HepG2 (cell line): ENCODE results near the gene PANX1. TPM values are rescaled to one million over a fixed set of nuclear protein-coding genes. Genes with fewer than 3 reads are reported as not detected.

Experiments
- ATAC-seq: fragments of 200-7000 bp; cut with Tn5 transposase; 3 replicates; pipeline ENCODE4 v1.9.1; 2020; ENCODE audit warnings: mild to moderate bottlenecking, moderate library complexity
- BruUV-seq: library from RNA; stranded (reverse); fragments of 400-500 nt; replicated peaks from 2 replicates; lab custom pipeline; 2021; lab: Mats Ljungman, UMichigan
- CTCF ChIA-PET: fragments of 300-600 bp; formaldehyde crosslinking; extraction: SDS; loops from one replicate; lab custom pipeline; 2021; ENCODE audit warnings: low total read pairs, inconsistent platforms, low intra/inter-chr PET ratio; lab: Yijun Ruan, JAX
- POLR2A ChIA-PET: fragments of 350-600 bp; sonication (Branson Sonifier 250); formaldehyde crosslinking; loops from one replicate; lab custom pipeline; 2020; ENCODE audit warnings: antibody characterized with exemption, inconsistent platforms; lab: Yijun Ruan, JAX
- DNase-seq: peaks from one replicate; pipeline ENCODE4 v3.0.0-alpha.2; 2015; ENCODE audit warnings: low spot score
- FAIRE-seq: peaks from 3 replicates; lab custom pipeline; 2011; peaks lifted over from hg19 to GRCh38; lab: Jason Lieb, UNC
- H2AFZ ChIP-seq: one replicate; pipeline ENCODE4 v1.6.1; 2011; ENCODE audit warnings: low read length, inconsistent platforms
- H3K27ac ChIP-seq: fragments of 300-600 bp; 3 replicates; pipeline ENCODE4 v1.8.0; 2011; ENCODE audit warnings: mixed run types, mild to moderate bottlenecking, mixed read lengths, low read length, inconsistent platforms; ENCODE audit not compliant: insufficient read depth; ENCODE audit errors: extremely low read length
- H3K27me3 ChIP-seq, 2 experiments: fragments of 200-600 bp in 1 of 2; 2 replicates in 1 of 2; 3 replicates in 1 of 2; pipeline versions ENCODE4 v1.6.0 to v1.8.0; 2011; ENCODE audit warnings: low read length in 2 of 2, mild to moderate bottlenecking in 2 of 2, moderate library complexity in 2 of 2, inconsistent platforms in 1 of 2; ENCODE audit not compliant: insufficient read depth in 2 of 2, control insufficient read depth in 1 of 2
- H3K36me3 ChIP-seq, 2 experiments: fragments of 200-600 bp in 1 of 2; replicated peaks in 1 of 2; 2 replicates in 1 of 2; 3 replicates in 1 of 2; pipeline versions ENCODE4 v1.5.1 to v1.8.0; 2011; ENCODE audit warnings: low read length in 2 of 2, inconsistent platforms in 1 of 2; ENCODE audit not compliant: insufficient read depth in 2 of 2, control insufficient read depth in 1 of 2
- H3K4me1 ChIP-seq: 2 replicates; pipeline ENCODE4 v1.5.1; 2012; ENCODE audit warnings: low read length, inconsistent platforms; ENCODE audit not compliant: insufficient read depth
- H3K4me2 ChIP-seq: 2 replicates; pipeline ENCODE4 v1.6.0; 2011; ENCODE audit warnings: low read depth, low read length, inconsistent platforms
- H3K4me3 ChIP-seq, 3 experiments: fragments of 200-600 bp in 1 of 3; sonication (generic), shearing (Covaris generic) in 1 of 3; replicated peaks in 1 of 3; 2 replicates each; pipeline ENCODE4 v1.5.1; 2011 to 2016; ENCODE audit warnings: low read length in 3 of 3, inconsistent platforms in 2 of 3, low read depth in 2 of 3, mild to moderate bottlenecking in 2 of 3, control low read depth in 1 of 3, mixed read lengths in 1 of 3; ENCODE audit not compliant: insufficient read depth in 1 of 3
- H3K79me2 ChIP-seq: one replicate; pipeline ENCODE4 v1.6.1; 2011; ENCODE audit warnings: low read length, inconsistent platforms; ENCODE audit not compliant: insufficient read depth
- H3K9ac ChIP-seq: 2 replicates; pipeline ENCODE4 v1.6.0; 2011; ENCODE audit warnings: mild to moderate bottlenecking, low read depth, low read length, inconsistent platforms; ENCODE audit not compliant: insufficient read depth
- H3K9me3 ChIP-seq: 2 replicates; pipeline ENCODE4 v1.5.1; 2012; ENCODE audit warnings: mild to moderate bottlenecking, low read length
- H4K20me1 ChIP-seq: 2 replicates; pipeline ENCODE4 v1.6.0; 2011; ENCODE audit warnings: inconsistent platforms, mild to moderate bottlenecking, low read length, moderate library complexity; ENCODE audit not compliant: insufficient read depth
- HMGA1 ChIP-seq: sonication (generic); formaldehyde crosslinking; conservative IDR thresholded peaks from 2 replicates; pipeline ENCODE4 v1.4.0; 2020; ENCODE audit warnings: missing genetic modification reagents
- JUND ChIP-seq: sonication (generic); formaldehyde crosslinking; IDR thresholded peaks from 2 replicates; pipeline ENCODE4 v1.8.0; 2022; ENCODE audit warnings: mild to moderate bottlenecking, missing genetic modification reagents
- MXD4 ChIP-seq: IDR thresholded peaks from 2 replicates; pipeline ENCODE4 v1.6.1; 2016; ENCODE audit warnings: mild to moderate bottlenecking, missing biosample characterization, missing genetic modification reagents
- MZF1 ChIP-seq: sonication (generic); formaldehyde crosslinking; IDR thresholded peaks from 2 replicates; pipeline ENCODE4 v1.8.1; 2023; ENCODE audit warnings: mild to moderate bottlenecking, missing genetic modification reagents, borderline replicate concordance
- NKX3-1 ChIP-seq: sonication (generic); formaldehyde crosslinking; IDR thresholded peaks from 2 replicates; pipeline ENCODE4 v1.5.0; 2020; ENCODE audit warnings: missing genetic modification reagents
- NPAS2 ChIP-seq: sonication (generic); formaldehyde crosslinking; IDR thresholded peaks from 2 replicates; pipeline ENCODE4 v1.8.0; 2022; ENCODE audit warnings: mild to moderate bottlenecking, missing genetic modification reagents, borderline replicate concordance
- NR2C2 ChIP-seq: sonication (generic); formaldehyde crosslinking; IDR thresholded peaks from 2 replicates; pipeline ENCODE4 v1.4.0; 2020; ENCODE audit warnings: missing genetic modification reagents, mild to moderate bottlenecking, moderate library complexity, borderline replicate concordance
- PLRG1 ChIP-seq: fragments of 450-650 bp; conservative IDR thresholded peaks from 2 replicates; pipeline ENCODE4 v1.6.1; 2016
- SKI ChIP-seq: fragments of 450-650 bp; IDR thresholded peaks from one replicate; pipeline ENCODE4 v1.6.1; 2018; ENCODE audit warnings: mild to moderate bottlenecking; ENCODE audit not compliant: partially characterized antibody
- TBP ChIP-seq: sonication (generic); formaldehyde crosslinking; IDR thresholded peaks from 2 replicates; pipeline ENCODE4 v1.5.0; 2020; ENCODE audit warnings: missing genetic modification reagents
- TBX2 ChIP-seq: sonication (generic); formaldehyde crosslinking; IDR thresholded peaks from 2 replicates; pipeline ENCODE4 v1.5.0; 2020; ENCODE audit warnings: missing genetic modification reagents, mild to moderate bottlenecking, borderline replicate concordance
- ZNF3 ChIP-seq: IDR thresholded peaks from 2 replicates; pipeline ENCODE4 v1.7.0; 2017; ENCODE audit warnings: inconsistent platforms
- ZNF337 ChIP-seq: sonication (generic); formaldehyde crosslinking; IDR thresholded peaks from 2 replicates; pipeline ENCODE4 v1.5.1; 2020; ENCODE audit warnings: missing genetic modification reagents, low read depth, mild to moderate bottlenecking, borderline replicate concordance
- WGBS: methylation state at CpG from one replicate; pipeline ENCODE4 v1.1.6; 2017; ENCODE audit warnings: low lambda C conversion rate; 5-methylcytosine and 5-hydroxymethylcytosine counted together
- in situ Hi-C: cut with HindIII; loops from 2 replicates; pipeline ENCODE4 v1.10.0; 2017; ENCODE audit warnings: low pct_unique_long_range_greater_than_20kb; ENCODE audit not compliant: extremely low pct_ligation_motif_present
- intact Hi-C: fragments of 100-400 bp; cut with micrococcal nuclease; formaldehyde crosslinking; loops from one replicate; pipeline ENCODE4 v1.10.0; 2022; ENCODE audit not compliant: unreplicated experiment
- polyA plus RNA-seq, 8 experiments: library from polyadenylated mRNA; depleted of rRNA in 3 of 8; stranded (reverse) in 7 of 8; unstranded in 1 of 8; fragments of >200 nt; fragmentation: Illumina TruSeq in 4 of 8; extraction: Trizol in 4 of 8; gene quantifications; 2 replicates each; pipeline versions ENCODE4 v1.2.1 to v1.2.3, GENCODE V29; 2011 to 2016; ENCODE audit warnings: low read depth in 4 of 8, missing spikeins in 1 of 8, mixed read lengths in 1 of 8; ENCODE audit not compliant: insufficient read depth in 1 of 8
- total RNA-seq, 5 experiments: library from RNA; depleted of rRNA; stranded (reverse); fragments of >200 nt; fragmentation: Illumina TruSeq; extraction: Trizol; gene quantifications; 2 replicates each; pipeline ENCODE4 v1.2.3, GENCODE V29; 2016; ENCODE audit warnings: low read depth in 1 of 5
- TF ChIP-seq, protein P1 (sequence below): sonication (generic); formaldehyde crosslinking; IDR thresholded peaks from one replicate; pipeline ENCODE4 v1.5.1; 2020; ENCODE audit warnings: mild to moderate bottlenecking, missing genetic modification reagents; ENCODE audit errors: not compliant biosample characterization
- TF ChIP-seq, protein P2 (sequence below): sonication (generic); formaldehyde crosslinking; IDR thresholded peaks from 2 replicates; pipeline ENCODE4 v1.4.0; 2020; ENCODE audit warnings: mild to moderate bottlenecking, missing genetic modification reagents
- TF ChIP-seq, protein P3 (sequence below): sonication (generic); formaldehyde crosslinking; IDR thresholded peaks from 2 replicates; pipeline ENCODE4 v1.5.0; 2020; ENCODE audit warnings: missing genetic modification reagents

PANX1 gene
- total and polyA plus RNA-seq, 2 of the 13 experiments (the other 11 are each of a cell fraction or from before 2014, with no cell fraction given), result 8.3 to 24.8 TPM

DNA sequence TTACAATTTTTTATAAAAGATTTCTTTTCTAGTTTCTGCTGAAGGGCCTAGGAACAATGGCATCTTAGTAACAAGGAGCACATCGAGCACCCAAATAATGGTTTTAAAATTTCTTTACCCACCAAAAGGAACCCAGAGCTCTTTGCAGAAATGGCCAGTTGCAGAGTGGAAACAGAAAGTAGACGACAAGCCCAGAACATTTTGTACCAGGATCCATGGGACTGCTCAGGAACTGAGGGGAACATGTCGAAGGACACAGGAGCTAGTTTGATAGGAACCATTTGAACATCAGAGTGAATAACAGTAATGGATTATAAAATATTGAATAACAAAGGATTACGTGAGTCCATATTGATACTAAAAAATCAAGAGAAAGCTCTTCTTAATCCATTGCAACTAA lies 17.3 kb downstream of the PANX1 start (continued):
- TF ChIP-seq, protein P1, sequence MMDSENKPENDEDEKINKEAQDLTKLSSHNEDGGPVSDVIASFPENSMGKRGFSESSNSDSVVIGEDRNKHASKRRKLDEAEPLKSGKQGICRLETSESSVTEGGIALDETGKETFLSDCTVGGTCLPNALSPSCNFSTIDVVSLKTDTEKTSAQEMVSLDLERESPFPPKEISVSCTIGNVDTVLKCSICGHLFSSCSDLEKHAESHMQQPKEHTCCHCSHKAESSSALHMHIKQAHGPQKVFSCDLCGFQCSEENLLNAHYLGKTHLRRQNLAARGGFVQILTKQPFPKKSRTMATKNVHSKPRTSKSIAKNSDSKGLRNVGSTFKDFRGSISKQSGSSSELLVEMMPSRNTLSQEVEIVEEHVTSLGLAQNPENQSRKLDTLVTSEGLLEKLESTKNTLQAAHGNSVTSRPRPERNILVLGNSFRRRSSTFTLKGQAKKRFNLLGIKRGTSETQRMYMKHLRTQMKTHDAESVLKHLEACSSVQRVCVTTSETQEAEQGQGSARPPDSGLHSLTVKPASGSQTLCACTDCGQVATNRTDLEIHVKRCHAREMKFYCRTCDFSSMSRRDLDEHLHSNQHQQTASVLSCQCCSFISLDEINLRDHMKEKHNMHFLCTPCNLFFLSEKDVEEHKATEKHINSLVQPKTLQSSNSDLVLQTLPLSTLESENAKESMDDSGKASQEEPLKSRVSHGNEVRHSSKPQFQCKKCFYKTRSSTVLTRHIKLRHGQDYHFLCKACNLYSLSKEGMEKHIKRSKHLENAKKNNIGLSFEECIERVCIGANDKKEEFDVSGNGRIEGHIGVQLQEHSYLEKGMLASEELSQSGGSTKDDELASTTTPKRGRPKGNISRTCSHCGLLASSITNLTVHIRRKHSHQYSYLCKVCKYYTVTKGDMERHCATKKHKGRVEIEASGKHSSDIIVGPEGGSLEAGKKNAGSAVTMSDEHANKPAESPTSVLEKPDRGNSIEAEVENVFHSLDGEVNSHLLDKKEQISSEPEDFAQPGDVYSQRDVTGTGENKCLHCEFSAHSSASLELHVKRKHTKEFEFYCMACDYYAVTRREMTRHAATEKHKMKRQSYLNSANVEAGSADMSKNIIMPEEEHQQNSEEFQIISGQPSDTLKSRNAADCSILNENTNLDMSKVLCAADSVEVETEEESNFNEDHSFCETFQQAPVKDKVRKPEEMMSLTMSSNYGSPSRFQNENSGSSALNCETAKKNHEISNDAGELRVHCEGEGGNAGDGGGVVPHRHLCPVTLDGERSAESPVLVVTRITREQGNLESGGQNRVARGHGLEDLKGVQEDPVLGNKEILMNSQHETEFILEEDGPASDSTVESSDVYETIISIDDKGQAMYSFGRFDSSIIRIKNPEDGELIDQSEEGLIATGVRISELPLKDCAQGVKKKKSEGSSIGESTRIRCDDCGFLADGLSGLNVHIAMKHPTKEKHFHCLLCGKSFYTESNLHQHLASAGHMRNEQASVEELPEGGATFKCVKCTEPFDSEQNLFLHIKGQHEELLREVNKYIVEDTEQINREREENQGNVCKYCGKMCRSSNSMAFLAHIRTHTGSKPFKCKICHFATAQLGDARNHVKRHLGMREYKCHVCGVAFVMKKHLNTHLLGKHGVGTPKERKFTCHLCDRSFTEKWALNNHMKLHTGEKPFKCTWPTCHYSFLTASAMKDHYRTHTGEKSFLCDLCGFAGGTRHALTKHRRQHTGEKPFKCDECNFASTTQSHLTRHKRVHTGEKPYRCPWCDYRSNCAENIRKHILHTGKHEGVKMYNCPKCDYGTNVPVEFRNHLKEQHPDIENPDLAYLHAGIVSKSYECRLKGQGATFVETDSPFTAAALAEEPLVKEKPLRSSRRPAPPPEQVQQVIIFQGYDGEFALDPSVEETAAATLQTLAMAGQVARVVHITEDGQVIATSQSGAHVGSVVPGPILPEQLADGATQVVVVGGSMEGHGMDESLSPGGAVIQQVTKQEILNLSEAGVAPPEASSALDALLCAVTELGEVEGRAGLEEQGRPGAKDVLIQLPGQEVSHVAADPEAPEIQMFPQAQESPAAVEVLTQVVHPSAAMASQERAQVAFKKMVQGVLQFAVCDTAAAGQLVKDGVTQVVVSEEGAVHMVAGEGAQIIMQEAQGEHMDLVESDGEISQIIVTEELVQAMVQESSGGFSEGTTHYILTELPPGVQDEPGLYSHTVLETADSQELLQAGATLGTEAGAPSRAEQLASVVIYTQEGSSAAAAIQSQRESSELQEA (CRISPR knock-in tag), result no peak
- TF ChIP-seq PLRG1, result no peak
- TF ChIP-seq NPAS2, result no peak
- no peak for TF ChIP-seq MXD4 (CRISPR knock-in tag)
- TF ChIP-seq, all 625 proteins: peak for 0

DNA sequence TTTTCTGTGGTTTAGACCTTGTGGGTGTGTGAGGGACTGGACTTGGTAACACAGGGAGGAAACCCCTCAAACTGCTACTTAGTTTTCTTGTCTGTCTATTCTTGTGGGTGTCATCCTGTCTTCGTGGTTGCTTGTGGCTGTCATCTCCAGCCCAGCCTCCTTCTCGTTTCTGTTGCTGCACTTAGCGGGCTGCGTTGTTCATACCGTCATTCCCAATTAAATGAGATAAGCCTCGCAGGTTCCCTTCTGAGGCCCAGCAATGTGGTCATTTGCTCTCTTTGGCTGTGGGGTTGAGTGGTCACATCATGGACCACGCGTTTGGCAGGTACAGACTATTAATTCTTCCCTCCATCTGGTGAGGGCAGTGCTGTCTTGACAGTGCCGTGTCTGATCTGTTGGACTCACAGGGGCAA lies 18.8 kb downstream of the PANX1 start:
- no peaks in the 10 kb centered on the region for H3K9me3 ChIP-seq
- intact Hi-C loops, result no loop called here
- no peaks in the 10 kb centered on the region; a peak in 2 of 5 replicates for H3K36me3 ChIP-seq
- peaks cover 88% of the 10 kb centered on the region for H3K4me1 ChIP-seq
- H3K9ac ChIP-seq, result no peak overlapping the region
- peaks cover 60% of the 10 kb centered on the region for H3K79me2 ChIP-seq
- in situ Hi-C loops, result no loop called here
- no peaks in the 10 kb centered on the region for H3K27me3 ChIP-seq
- H3K27ac ChIP-seq, result no peak overlapping the region
- no TSS peak for BruUV-seq
- H3K4me3 ChIP-seq, result no peak overlapping the region
- ChIA-PET POLR2A (no interaction called here), CTCF (no interaction called here)
- FAIRE-seq, result no peak
- DNase-seq, result no peak
- H3K4me2 ChIP-seq, result no peak overlapping the region
- 91% methylated on average over 8 of the region's 9 CpGs for WGBS
- H2AFZ ChIP-seq, result no peak overlapping the region
- H4K20me1 ChIP-seq, result peaks cover 16% of the 10 kb centered on the region
- ATAC-seq, result no peak
- TF ChIP-seq, protein P2, sequence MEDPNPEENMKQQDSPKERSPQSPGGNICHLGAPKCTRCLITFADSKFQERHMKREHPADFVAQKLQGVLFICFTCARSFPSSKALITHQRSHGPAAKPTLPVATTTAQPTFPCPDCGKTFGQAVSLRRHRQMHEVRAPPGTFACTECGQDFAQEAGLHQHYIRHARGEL (CRISPR knock-in tag), result no peak
- TF ChIP-seq JUND (CRISPR knock-in tag) (no peak), TBP (no peak), NR2C2 (CRISPR knock-in tag) (no peak), SKI (no peak), TBX2 (CRISPR knock-in tag) (no peak), ZNF3 (CRISPR knock-in tag) (no peak), NKX3-1 (CRISPR knock-in tag) (no peak), ZNF337 (CRISPR knock-in tag) (no peak), HMGA1 (CRISPR knock-in tag) (no peak), MZF1 (CRISPR knock-in tag) (no peak)
- TF ChIP-seq, protein P3, sequence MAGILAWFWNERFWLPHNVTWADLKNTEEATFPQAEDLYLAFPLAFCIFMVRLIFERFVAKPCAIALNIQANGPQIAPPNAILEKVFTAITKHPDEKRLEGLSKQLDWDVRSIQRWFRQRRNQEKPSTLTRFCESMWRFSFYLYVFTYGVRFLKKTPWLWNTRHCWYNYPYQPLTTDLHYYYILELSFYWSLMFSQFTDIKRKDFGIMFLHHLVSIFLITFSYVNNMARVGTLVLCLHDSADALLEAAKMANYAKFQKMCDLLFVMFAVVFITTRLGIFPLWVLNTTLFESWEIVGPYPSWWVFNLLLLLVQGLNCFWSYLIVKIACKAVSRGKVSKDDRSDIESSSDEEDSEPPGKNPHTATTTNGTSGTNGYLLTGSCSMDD, result no peak
